Kidney epithelial cell (primary cell): ENCODE results near the gene GNAT2. TPM values are rescaled to one million over a fixed set of nuclear protein-coding genes. Genes with fewer than 3 reads are reported as not detected.

Experiments used
- DNase-seq: peaks from one replicate; pipeline ENCODE4 v3.0.0-alpha.2; 2010; ENCODE audit warnings: low read depth
- H3K27me3 ChIP-seq: 2 replicates; pipeline ENCODE4 v1.6.0; 2011; ENCODE audit warnings: low read length; ENCODE audit not compliant: control insufficient read depth, insufficient read depth
- H3K36me3 ChIP-seq: 2 replicates; pipeline ENCODE4 v1.5.1; 2011; ENCODE audit warnings: low read length; ENCODE audit not compliant: control insufficient read depth, insufficient read depth
- H3K4me3 ChIP-seq: 2 replicates; pipeline ENCODE4 v1.5.1; 2011; ENCODE audit warnings: low read depth, mild to moderate bottlenecking, control low read depth, low read length
- CTCF ChIP-seq: IDR thresholded peaks from 2 replicates; pipeline ENCODE4 v1.5.1; 2011; ENCODE audit warnings: mild to moderate bottlenecking, moderate library complexity, low read length, control low read depth, inconsistent platforms; ENCODE audit not compliant: insufficient read depth, poor library complexity, severe bottlenecking
- total RNA-seq: library from RNA; depleted of rRNA; stranded (reverse); fragments of >200 nt; gene quantifications from 2 replicates; pipeline ENCODE4 v1.2.3, GENCODE V29; 2015

The GNAT2 gene
- total RNA-seq, 1 donor from 2014 or later = not detected

DNA sequence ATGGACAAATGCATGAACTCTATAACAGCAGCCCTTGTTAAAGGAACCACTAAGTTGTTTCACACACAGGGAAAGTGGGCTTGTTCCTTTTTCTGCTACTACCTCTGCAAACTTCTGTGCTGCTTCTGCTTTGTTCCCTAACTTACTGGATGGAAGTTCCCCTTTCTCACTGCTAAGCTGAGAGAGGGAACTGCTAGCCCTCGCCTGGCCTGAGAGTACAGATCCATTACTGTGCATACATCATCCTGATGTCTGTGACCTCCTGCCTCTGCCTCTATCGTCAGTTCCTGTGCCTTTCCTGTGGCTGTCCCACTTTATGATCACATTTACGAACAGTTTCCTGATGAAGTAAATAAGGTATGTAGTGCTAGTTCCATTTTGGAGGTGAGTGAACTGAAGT is 3.5 kb downstream of the GNAT2 start:
- H3K4me3 ChIP-seq = no peak overlapping the region
- DNase-seq = no peak
- no peaks in the 10 kb centered on the region for H3K27me3 ChIP-seq
- no peaks in the 10 kb centered on the region for H3K36me3 ChIP-seq
- TF ChIP-seq CTCF = no peak

DNA sequence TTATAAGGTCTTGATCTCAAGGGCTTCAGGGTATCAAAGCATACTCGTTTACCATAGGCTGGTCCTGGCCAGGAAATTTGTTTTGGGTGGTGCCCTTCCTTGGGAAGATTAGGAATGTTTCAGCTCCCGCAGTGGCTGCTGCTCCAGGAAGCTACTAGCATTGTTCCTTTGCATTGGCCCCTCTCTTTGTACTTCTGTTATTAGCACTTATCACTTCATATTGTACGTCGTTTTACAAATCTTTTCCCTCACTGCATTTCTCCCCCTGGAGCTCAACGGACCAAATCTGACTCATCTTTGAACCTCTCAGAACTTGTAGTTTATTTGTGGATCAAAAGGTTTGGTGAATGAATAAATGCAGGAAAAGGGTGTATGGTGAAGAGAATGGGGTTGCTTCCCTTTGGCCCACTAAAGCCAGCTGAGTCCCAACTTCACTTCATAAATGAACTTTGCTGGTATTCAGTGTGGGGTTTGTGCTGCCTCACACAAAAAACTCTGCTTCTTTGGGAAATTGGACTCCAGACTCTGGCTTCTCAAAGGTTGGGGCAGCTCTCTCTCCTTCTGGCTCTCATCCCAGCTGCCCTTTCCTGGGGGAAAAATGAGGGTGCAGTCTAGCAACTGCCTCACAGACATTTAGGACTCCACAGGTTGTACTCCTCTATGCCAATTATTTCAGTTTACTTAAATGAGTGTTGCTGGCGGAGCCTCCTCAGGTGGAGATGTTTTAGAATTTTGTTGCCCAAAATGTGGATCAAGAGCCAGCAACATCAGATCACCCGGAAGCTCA is 5.9 kb downstream of the GNAT2 start:
- Histone ChIP-seq H3K4me3 (no peak overlapping the region), H3K27me3 (no peaks in the 10 kb centered on the region), H3K36me3 (no peaks in the 10 kb centered on the region)
- no peak for TF ChIP-seq CTCF
- no peak for DNase-seq

GRCh38 chr1:109611308-109611990 is 8.0 kb downstream of the GNAT2 start:
- DNase-seq = no peak
- Histone ChIP-seq H3K4me3 (no peak overlapping the region), H3K36me3 (no peaks in the 10 kb centered on the region), H3K27me3 (no peaks in the 10 kb centered on the region)
- TF ChIP-seq CTCF = no peak

DNA sequence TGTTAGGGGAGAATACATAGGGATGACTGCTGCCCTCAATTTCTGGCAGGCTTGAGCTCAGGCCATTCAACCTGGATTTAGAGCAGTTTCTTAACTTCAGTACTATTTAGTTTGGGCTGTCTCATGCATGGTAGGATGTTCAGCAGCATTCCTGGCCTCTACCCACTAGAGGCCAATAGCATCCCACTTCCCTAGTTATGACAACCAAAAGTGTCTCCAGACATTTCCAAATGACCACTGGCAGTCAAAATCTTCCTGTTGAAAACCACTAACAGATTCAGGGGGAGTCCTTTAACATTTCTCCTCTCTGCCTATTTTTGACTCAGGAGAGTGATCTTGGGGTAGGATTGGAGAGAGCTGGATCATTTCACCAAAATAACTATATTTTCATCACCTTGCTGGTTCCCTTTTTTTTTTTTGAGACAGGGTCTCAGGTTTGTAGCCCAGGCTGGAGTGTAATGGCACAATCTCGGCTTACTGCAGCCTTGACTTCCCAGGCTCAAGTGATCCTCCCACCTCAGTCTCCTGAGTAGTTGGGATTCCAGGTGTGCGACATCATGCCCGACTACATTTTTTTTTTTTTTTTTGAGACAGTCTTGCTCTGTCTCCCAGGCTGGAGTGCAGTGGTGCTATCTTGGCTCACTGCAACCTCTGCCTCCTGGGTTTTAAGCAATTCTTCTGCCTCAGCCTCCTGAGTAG is 8.7 kb downstream of the GNAT2 start:
- DNase-seq = no peak
- Histone ChIP-seq H3K36me3 (no peaks in the 10 kb centered on the region), H3K4me3 (no peak overlapping the region), H3K27me3 (no peaks in the 10 kb centered on the region)
- no peak for TF ChIP-seq CTCF

GRCh38 chr1:109609881-109610280 is 9.5 kb downstream of the GNAT2 start:
- no peak for DNase-seq
- no peaks in the 10 kb centered on the region for H3K36me3 ChIP-seq
- H3K4me3 ChIP-seq = no peak overlapping the region
- TF ChIP-seq CTCF = no peak
- H3K27me3 ChIP-seq = no peaks in the 10 kb centered on the region
